ENCODE measurements around the gene FCHO1.

DNA sequence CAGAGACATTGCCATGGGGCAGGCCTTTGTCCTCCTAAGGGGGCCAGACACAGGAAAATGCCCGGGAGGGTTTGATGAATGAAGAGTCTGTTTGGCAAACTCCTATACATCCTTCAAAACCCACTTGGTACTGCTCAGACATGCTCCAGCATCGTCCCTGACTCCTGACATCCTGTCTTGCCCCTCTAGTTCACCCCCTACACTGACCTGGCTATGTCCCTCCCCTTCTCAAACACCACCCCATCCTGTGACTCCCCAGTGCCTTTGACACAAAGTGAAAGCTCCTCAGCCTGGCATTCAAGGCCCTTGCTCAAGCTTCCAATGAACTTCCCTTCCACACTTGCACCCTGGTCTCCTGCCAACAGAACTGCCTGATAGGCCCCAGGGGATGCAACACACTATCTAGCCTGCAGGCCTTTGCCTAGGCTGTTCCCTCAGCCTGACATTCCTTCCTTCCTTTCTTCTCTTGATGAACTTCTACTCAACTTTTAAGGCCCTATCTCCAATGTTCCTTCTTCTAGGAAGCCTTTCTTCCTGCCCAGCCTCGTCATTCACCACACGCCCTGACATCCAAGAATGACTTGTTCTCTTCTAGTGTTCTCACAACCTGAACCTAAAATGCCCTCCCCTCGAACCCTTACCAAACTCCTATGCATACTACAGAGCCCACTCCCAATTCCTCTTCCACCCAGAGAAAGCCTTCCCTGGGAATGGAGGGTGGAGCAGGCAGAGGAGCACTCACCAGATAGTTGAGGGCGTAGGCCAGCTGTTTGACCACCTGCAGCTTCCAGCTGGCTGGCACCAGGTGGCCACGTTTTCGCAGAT is 84.1 kb downstream of the FCHO1 start:
- TF ChIP-seq, protein P1, sequence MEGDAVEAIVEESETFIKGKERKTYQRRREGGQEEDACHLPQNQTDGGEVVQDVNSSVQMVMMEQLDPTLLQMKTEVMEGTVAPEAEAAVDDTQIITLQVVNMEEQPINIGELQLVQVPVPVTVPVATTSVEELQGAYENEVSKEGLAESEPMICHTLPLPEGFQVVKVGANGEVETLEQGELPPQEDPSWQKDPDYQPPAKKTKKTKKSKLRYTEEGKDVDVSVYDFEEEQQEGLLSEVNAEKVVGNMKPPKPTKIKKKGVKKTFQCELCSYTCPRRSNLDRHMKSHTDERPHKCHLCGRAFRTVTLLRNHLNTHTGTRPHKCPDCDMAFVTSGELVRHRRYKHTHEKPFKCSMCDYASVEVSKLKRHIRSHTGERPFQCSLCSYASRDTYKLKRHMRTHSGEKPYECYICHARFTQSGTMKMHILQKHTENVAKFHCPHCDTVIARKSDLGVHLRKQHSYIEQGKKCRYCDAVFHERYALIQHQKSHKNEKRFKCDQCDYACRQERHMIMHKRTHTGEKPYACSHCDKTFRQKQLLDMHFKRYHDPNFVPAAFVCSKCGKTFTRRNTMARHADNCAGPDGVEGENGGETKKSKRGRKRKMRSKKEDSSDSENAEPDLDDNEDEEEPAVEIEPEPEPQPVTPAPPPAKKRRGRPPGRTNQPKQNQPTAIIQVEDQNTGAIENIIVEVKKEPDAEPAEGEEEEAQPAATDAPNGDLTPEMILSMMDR (IDR thresholded peaks at IDR 0.05), result no peak
- TF ChIP-seq POLR2A (IDR thresholded peaks at IDR 0.05), result no peak

All from ovary (tissue), 3 donors.